ENCODE results near the gene CD274.
"Not testable (repeated sequence)": the region's sequence is repeated elsewhere in the genome, so short reads cannot be mapped to it uniquely, and the experiment has no call there.

Gene CD274

GRCh38 chr9:5492965-5493678 is 42.8 kb downstream of the CD274 start:
- Histone ChIP-seq H3K4me1 (ENCODE audit: control insufficient read depth in 1 of 2, insufficient read depth in 1 of 2, low read depth in 1 of 2, low read length in 1 of 2) (peaks cover 21 to 26% of the 10 kb centered on the region in 2 experiments), H3K4me3 (ENCODE audit: low read depth in 1 of 2, low read length in 1 of 2) (no peak overlapping the region), H3K36me3 (no peaks in the 10 kb centered on the region), H3K9me3 (no peaks in the 10 kb centered on the region), H3K27ac (peak overlapping the region; percentile 57), H3K27me3 (no peaks in the 10 kb centered on the region)
- TF ChIP-seq CTCF (IDR thresholded peaks at IDR 0.05) = no peak

GRCh38 chr9:5493679-5494511 is 43.6 kb downstream of the CD274 start:
- H3K4me3 ChIP-seq (ENCODE audit: low read depth in 1 of 2, low read length in 1 of 2) = peak overlapping the region in 1 of 2 experiments; percentile 17
- no peaks in the 10 kb centered on the region for H3K36me3 ChIP-seq
- H3K27ac ChIP-seq = peak overlapping the region; percentile 57
- peaks cover 21 to 26% of the 10 kb centered on the region in 2 experiments for H3K4me1 ChIP-seq (ENCODE audit: control insufficient read depth in 1 of 2, insufficient read depth in 1 of 2, low read depth in 1 of 2, low read length in 1 of 2)
- no peaks in the 10 kb centered on the region for H3K27me3 ChIP-seq
- no peak for TF ChIP-seq CTCF (IDR thresholded peaks at IDR 0.05)
- no peaks in the 10 kb centered on the region for H3K9me3 ChIP-seq

- H3K9me3 ChIP-seq; H3K36me3 ChIP-seq; H3K27me3 ChIP-seq; H3K27ac ChIP-seq; H3K4me3 ChIP-seq (ENCODE audit: low read depth in 1 of 2, low read length in 1 of 2): not testable (repeated sequence)
- peaks cover 21 to 23% of the 10 kb centered on the region in 2 experiments for H3K4me1 ChIP-seq (ENCODE audit: control insufficient read depth in 1 of 2, insufficient read depth in 1 of 2, low read depth in 1 of 2, low read length in 1 of 2)
Observed at GRCh38 chr9:5494765-5495164, 44.4 kb downstream of the CD274 start.

- H3K4me3 ChIP-seq (ENCODE audit: low read depth in 1 of 2, low read length in 1 of 2) = no peak overlapping the region
- TF ChIP-seq CTCF (IDR thresholded peaks at IDR 0.05) = no peak
- no peaks in the 10 kb centered on the region for H3K9me3 ChIP-seq
- H3K27ac ChIP-seq = no peak overlapping the region
- H3K27me3 ChIP-seq = peaks cover 15% of the 10 kb centered on the region
- H3K36me3 ChIP-seq = no peaks in the 10 kb centered on the region
- peaks cover 3% of the 10 kb centered on the region in 2 experiments for H3K4me1 ChIP-seq (ENCODE audit: control insufficient read depth in 1 of 2, insufficient read depth in 1 of 2, low read depth in 1 of 2, low read length in 1 of 2)
Observed at GRCh38 chr9:5499157-5499556, 48.8 kb downstream of the CD274 start.

- TF ChIP-seq CTCF (IDR thresholded peaks at IDR 0.05) = no peak
- H3K9me3 ChIP-seq = no peaks in the 10 kb centered on the region
- no peaks in the 10 kb centered on the region for H3K36me3 ChIP-seq
- H3K4me1 ChIP-seq (ENCODE audit: control insufficient read depth in 1 of 2, insufficient read depth in 1 of 2, low read depth in 1 of 2, low read length in 1 of 2) = no peaks in the 10 kb centered on the region
- H3K27me3 ChIP-seq = peaks cover 15% of the 10 kb centered on the region
- H3K4me3 ChIP-seq (ENCODE audit: low read depth in 1 of 2, low read length in 1 of 2) = no peak overlapping the region
- H3K27ac ChIP-seq = no peak overlapping the region
Observed at GRCh38 chr9:5499889-5500398, 49.6 kb downstream of the CD274 start.

All from neutrophil (primary cell).